Measurements from ENCODE around the gene BFSP1. TPM values are rescaled to one million over a fixed set of nuclear protein-coding genes. Genes with fewer than 3 reads are reported as not detected.

The BFSP1 gene
- total RNA-seq: 1 to 10 TPM in 1 of 4 donors, under 1 TPM in 1, not detected in 2; 0.57 to 2.5 TPM

DNA sequence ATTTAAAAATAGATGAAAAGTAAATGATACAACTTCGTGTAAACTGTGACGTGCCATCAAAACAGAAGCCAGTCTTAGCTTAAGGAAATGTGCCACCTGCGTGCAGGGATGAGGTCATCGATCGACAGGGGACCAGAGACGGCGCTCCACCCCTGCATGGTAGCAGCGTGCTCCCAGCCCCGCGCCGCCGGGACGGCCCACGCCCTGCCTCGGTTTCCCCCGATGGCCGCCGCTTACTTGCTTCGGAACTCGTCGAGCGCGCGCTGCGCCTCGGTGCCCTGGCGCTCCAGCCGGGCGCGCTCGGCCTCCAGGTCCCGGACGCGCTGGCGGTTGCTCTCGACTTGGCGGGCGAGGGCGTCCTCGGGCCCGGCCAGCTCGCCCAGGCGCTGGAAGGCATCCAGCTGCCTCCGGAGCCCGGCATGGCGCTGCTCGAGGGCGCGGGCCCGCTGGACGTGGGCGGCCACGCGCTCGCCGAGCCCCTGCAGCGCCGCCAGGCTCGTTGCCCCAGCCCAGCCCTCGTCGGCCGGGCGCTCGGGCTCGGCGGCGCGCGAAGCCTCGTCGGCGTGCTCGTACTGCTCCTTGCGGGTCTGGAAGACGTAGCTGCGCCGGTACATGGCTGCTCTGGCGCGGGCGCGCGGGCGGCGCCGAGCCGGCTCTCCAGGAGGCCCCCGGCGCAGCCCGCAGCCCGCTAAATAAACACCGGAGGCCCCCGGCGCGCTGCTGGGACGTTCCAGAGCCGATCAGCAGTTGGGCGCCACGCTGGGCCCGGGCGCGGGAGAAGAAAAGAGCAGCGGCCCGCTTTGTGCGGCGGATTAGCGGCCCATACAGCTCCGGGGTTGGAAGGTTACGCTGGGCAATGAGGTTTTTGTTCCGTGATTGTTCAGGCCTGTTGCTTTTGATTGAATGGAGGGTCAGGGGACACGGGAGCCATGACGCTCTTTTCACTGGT lies at the start of gene BFSP1:
TSS of gene BFSP1 (minus strand) at position 664 of the 949 bp plus-strand sequence. CDS start at position 614, 50 bp downstream.
- TF ChIP-seq CTCF (IDR thresholded peaks at IDR 0.05) (no peak), POLR2A (IDR thresholded peaks at IDR 0.05) (no peak)
- DNase-seq: peak in 2 of 3 donors; percentile 52 to 68

DNA sequence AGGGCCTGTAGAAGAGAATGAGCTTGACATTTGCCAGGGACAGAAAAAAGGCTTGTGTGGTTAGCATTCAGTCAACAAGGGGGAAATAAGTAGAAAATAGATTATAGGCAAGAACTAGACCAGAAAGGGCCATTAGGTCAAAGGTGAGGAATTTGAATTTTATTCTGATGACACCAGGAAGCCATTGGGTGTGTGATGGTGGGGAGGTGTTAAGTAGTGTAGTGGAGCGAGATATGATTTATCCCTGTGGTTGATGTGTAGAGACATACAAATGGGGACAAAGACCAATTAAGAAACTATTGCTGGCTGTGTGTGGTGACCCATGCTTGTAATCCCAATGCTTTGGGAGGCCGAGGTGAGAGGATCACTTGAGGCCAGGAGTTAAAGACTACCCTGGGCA lies 49.7 kb upstream of the BFSP1 start:
- DNase-seq: no peak
- Histone ChIP-seq H3K36me3 (no peaks in the 10 kb centered on the region), H3K9me3 (no peaks in the 10 kb centered on the region), H3K27ac (no peak overlapping the region), H3K27me3 (no peaks in the 10 kb centered on the region), H3K4me1 (peaks cover 0 to 15% (median 0%) of the 10 kb centered on the region in 4 donors), H3K4me3 (no peak overlapping the region)
- TF ChIP-seq CTCF (IDR thresholded peaks at IDR 0.05) (no peak), POLR2A (IDR thresholded peaks at IDR 0.05) (no peak)

More for the DNA sequence above, at the start of gene BFSP1:
- Histone ChIP-seq H3K4me1 (peaks cover 0 to 13% (median 4%) of the 10 kb centered on the region in 4 donors), H3K36me3 (no peaks in the 10 kb centered on the region), H3K4me3 (peak within 1 kb of the TSS; percentile 32 to 66 (median 52)), H3K27me3 (no peaks in the 10 kb centered on the region), H3K9me3 (no peaks in the 10 kb centered on the region), H3K27ac (peak within 1 kb of the TSS in 2 of 4 donors; percentile 9 to 70)

DNA sequence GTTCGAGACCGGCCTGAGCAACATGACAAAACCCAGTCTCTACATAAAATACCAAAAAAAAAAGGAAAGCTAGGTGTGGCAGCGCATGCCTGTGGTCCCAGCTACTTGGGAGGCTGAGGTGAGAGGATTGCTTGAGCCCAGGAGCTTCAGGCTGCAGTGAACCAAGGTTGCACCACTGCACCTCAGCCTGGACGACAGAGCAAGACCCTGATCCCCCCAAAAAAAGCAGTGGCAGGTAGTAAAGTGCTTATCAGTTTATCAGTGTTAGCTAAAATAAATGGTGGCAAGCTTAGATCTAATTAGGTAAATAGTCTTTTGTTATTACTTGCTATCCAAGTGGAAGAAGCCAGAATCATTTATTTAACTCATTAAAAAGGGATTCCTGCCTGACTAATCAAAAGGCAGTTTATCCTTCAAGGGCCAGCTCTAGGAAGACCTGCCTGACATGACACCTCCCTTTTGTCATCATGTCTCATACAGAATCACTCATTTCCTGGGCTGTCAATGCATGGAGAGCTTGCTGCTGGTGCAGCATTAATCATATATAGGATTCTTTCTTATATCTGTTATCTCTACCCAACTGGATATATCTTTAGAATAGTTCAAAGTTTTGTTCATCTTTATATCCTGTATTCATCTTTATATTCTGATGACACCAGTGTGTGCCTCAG lies 48.3 kb upstream of the BFSP1 start:
- TF ChIP-seq CTCF (IDR thresholded peaks at IDR 0.05): no peak
- no peak for TF ChIP-seq POLR2A (IDR thresholded peaks at IDR 0.05)
- no peak for DNase-seq
- Histone ChIP-seq H3K27me3 (no peaks in the 10 kb centered on the region), H3K27ac (no peak overlapping the region), H3K36me3 (no peaks in the 10 kb centered on the region), H3K9me3 (no peaks in the 10 kb centered on the region), H3K4me3 (no peak overlapping the region), H3K4me1 (peaks cover 0 to 15% (median 0%) of the 10 kb centered on the region in 4 donors)

DNA sequence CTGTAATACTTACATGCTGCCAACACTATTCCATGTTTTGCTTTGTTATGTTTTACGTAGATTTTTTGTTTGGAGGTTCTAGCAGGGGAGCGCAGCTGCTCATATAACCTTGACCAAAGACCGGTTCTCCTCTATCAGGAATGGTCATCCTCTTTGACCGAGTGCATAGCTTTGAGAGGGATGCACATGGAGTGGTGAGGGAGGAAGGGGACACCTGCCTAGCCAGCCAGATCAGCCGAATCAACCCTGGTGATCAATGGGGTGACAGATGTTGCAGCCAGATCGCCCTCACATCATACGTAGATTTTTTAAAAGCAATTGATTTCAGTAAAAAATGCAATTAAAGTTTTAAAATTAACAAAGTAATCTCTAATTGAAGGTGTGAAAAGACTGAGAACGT lies 45.0 kb upstream of the BFSP1 start:
- H3K9me3 ChIP-seq: no peaks in the 10 kb centered on the region
- no peak overlapping the region for H3K4me3 ChIP-seq
- no peak for TF ChIP-seq CTCF (IDR thresholded peaks at IDR 0.05)
- no peak for TF ChIP-seq POLR2A (IDR thresholded peaks at IDR 0.05)
- H3K27ac ChIP-seq: no peak overlapping the region
- no peak for DNase-seq
- no peaks in the 10 kb centered on the region for H3K36me3 ChIP-seq
- H3K27me3 ChIP-seq: no peaks in the 10 kb centered on the region
- peaks cover 0 to 46% (median 0%) of the 10 kb centered on the region in 4 donors for H3K4me1 ChIP-seq

GRCh38 chr20:17573463-17573862 lies 42.3 kb upstream of the BFSP1 start:
- TF ChIP-seq CTCF (IDR thresholded peaks at IDR 0.05) (no peak), POLR2A (IDR thresholded peaks at IDR 0.05) (no peak)
- Histone ChIP-seq H3K36me3 (no peaks in the 10 kb centered on the region), H3K4me3 (peak overlapping the region in 1 of 4 donors; percentile 90), H3K9me3 (no peaks in the 10 kb centered on the region), H3K4me1 (peaks cover 0 to 31% (median 2%) of the 10 kb centered on the region in 4 donors), H3K27me3 (no peaks in the 10 kb centered on the region), H3K27ac (peak overlapping the region in 1 of 4 donors; percentile 2)
- DNase-seq: no peak
